PFSK-1 (cell line): ENCODE results near the gene GLIS1.

ENCODE experiments used
- POLR2AphosphoS5 ChIP-seq: IDR thresholded peaks from 2 replicates; pipeline ENCODE4 v1.6.1; 2012; ENCODE audit warnings: low read depth, mild to moderate bottlenecking, control low read depth, low read length, moderate library complexity
- REST ChIP-seq, 2 experiments: IDR thresholded peaks; 2 replicates each; pipeline versions ENCODE4 v1.6.1 to v1.8.0; 2011 to 2012; ENCODE audit warnings: low read depth in 2 of 2, low read length in 2 of 2, control low read depth in 1 of 2, inconsistent platforms in 1 of 2, mild to moderate bottlenecking in 1 of 2, moderate library complexity in 1 of 2; ENCODE audit not compliant: insufficient read depth in 1 of 2
- TAF1 ChIP-seq: IDR thresholded peaks from 2 replicates; pipeline ENCODE4 v1.6.1; 2012; ENCODE audit warnings: low read length, control low read depth, borderline replicate concordance; ENCODE audit not compliant: insufficient read depth

GRCh38 chr1:53490351-53490750 lies 248.6 kb downstream of the GLIS1 start:
- TF ChIP-seq REST (IDR thresholded peaks at IDR 0.05; ENCODE audit: insufficient read depth in 1 of 2, low read depth in 2 of 2, low read length in 2 of 2) (no peak), POLR2AphosphoS5 (no peak), TAF1 (no peak)
